GM23338 (cell line): ENCODE results near the gene BMAL1. TPM values are rescaled to one million over a fixed set of nuclear protein-coding genes. Genes with fewer than 3 reads are reported as not detected.

ENCODE experiments used
- ATAC-seq: fragments of 200-7000 bp; cut with Tn5 transposase; 3 replicates; pipeline ENCODE4 v1.9.1; 2020
- DNase-seq: peaks from one replicate; pipeline ENCODE4 v3.0.0-alpha.2; 2015; ENCODE audit warnings: low spot score
- H2AFZ ChIP-seq: fragments of 200-600 bp; sonication (generic); 2 replicates; pipeline ENCODE4 v1.8.0; 2016; ENCODE audit warnings: antibody characterized with exemption, mild to moderate bottlenecking, moderate library complexity
- H3F3A ChIP-seq: fragments of 200-600 bp; sonication (generic); replicated peaks from 2 replicates; pipeline ENCODE4 v1.8.0; 2017; ENCODE audit warnings: antibody characterized with exemption, mixed run types, low read depth
- H3K27ac ChIP-seq: fragments of 200-600 bp; sonication (generic); 2 replicates; pipeline ENCODE4 v1.6.1; 2016; ENCODE audit warnings: low read depth
- H3K27me3 ChIP-seq: fragments of 200-600 bp; sonication (generic); 2 replicates; pipeline ENCODE4 v1.8.0; 2016; ENCODE audit warnings: mild to moderate bottlenecking, mixed run types, moderate library complexity; ENCODE audit not compliant: insufficient read depth
- H3K36me3 ChIP-seq: fragments of 200-600 bp; sonication (generic); 2 replicates; pipeline ENCODE4 v1.8.0; 2016; ENCODE audit warnings: mild to moderate bottlenecking; ENCODE audit not compliant: insufficient read depth
- H3K4me1 ChIP-seq: fragments of 200-600 bp; sonication (generic); 2 replicates; pipeline ENCODE4 v1.8.0; 2016; ENCODE audit warnings: mild to moderate bottlenecking, moderate library complexity; ENCODE audit not compliant: insufficient read depth
- H3K4me2 ChIP-seq: fragments of 200-600 bp; sonication (generic); 2 replicates; pipeline ENCODE4 v1.7.1; 2017; ENCODE audit warnings: mixed run types
- H3K4me3 ChIP-seq: fragments of 200-600 bp; sonication (generic); 2 replicates; pipeline ENCODE4 v1.6.1; 2016; ENCODE audit warnings: mixed run types
- H3K79me2 ChIP-seq: fragments of 200-600 bp; sonication (generic); replicated peaks from 2 replicates; pipeline ENCODE4 v1.8.0; 2017; ENCODE audit warnings: mild to moderate bottlenecking; ENCODE audit not compliant: insufficient read depth
- H3K9me2 ChIP-seq: fragments of 200-600 bp; sonication (generic); 2 replicates; pipeline ENCODE4 v1.8.0; 2017; ENCODE audit not compliant: insufficient read depth
- H4K20me1 ChIP-seq: fragments of 200-600 bp; sonication (generic); replicated peaks from 2 replicates; pipeline ENCODE4 v1.8.0; 2017; ENCODE audit warnings: mild to moderate bottlenecking; ENCODE audit not compliant: insufficient read depth
- H3K27ac Mint-ChIP-seq: 2 replicates; pipeline ENCODE4 v1.8.0; 2020; ENCODE audit warnings: inconsistent platforms, mild to moderate bottlenecking, moderate library complexity, mixed read lengths
- H3K27me3 Mint-ChIP-seq: 3 replicates; pipeline ENCODE4 v1.8.0; 2022; ENCODE audit warnings: low read depth, mild to moderate bottlenecking, moderate library complexity, mixed read lengths, inconsistent platforms; ENCODE audit not compliant: insufficient read depth, poor library complexity
- H3K36me3 Mint-ChIP-seq: 3 replicates; pipeline ENCODE4 v1.8.0; 2021; ENCODE audit warnings: low read depth, mild to moderate bottlenecking, inconsistent platforms, moderate library complexity, mixed read lengths
- H3K4me1 Mint-ChIP-seq: 3 replicates; pipeline ENCODE4 v1.8.0; 2020; ENCODE audit warnings: mild to moderate bottlenecking, inconsistent platforms, mixed read lengths
- H3K4me3 Mint-ChIP-seq: 3 replicates; pipeline ENCODE4 v1.8.0; 2021; ENCODE audit warnings: moderate library complexity, mild to moderate bottlenecking, inconsistent platforms, mixed read lengths
- H3K9me3 Mint-ChIP-seq: 3 replicates; pipeline ENCODE4 v1.8.0; 2020; ENCODE audit warnings: moderate library complexity, mild to moderate bottlenecking, inconsistent platforms, mixed read lengths
- CREB1 ChIP-seq: fragments of 250-450 bp; sonication (Bioruptor Pico); IDR thresholded peaks from 2 replicates; pipeline ENCODE4 v1.5.0; 2020; ENCODE audit warnings: low read depth, mild to moderate bottlenecking, moderate library complexity
- EZH2 ChIP-seq: fragments of 200-600 bp; sonication (generic); IDR thresholded peaks from one replicate; pipeline ENCODE4 v1.8.0; 2017; ENCODE audit warnings: antibody characterized with exemption, mild to moderate bottlenecking, low read depth; ENCODE audit not compliant: unreplicated experiment
- EZH2phosphoT487 ChIP-seq: fragments of 200-600 bp; sonication (generic); IDR thresholded peaks from one replicate; pipeline ENCODE4 v1.8.1; 2018; ENCODE audit warnings: antibody characterized with exemption; ENCODE audit not compliant: unreplicated experiment
- JUNB ChIP-seq: IDR thresholded peaks from one replicate; pipeline ENCODE4 v1.6.1; 2016; ENCODE audit warnings: antibody characterized with exemption; ENCODE audit not compliant: unreplicated experiment
- NANOG ChIP-seq: IDR thresholded peaks from 2 replicates; pipeline ENCODE4 v1.6.1; 2016; ENCODE audit warnings: antibody characterized with exemption, borderline replicate concordance
- STAT1 ChIP-seq: IDR thresholded peaks from one replicate; pipeline ENCODE4 v1.6.1; 2016; ENCODE audit warnings: antibody characterized with exemption; ENCODE audit not compliant: unreplicated experiment
- ZNF331 ChIP-seq: fragments of 250-450 bp; sonication (Bioruptor Pico); IDR thresholded peaks from 2 replicates; pipeline ENCODE4 v1.5.0; 2020; ENCODE audit warnings: low read depth, mild to moderate bottlenecking, moderate library complexity
- ZNF462 ChIP-seq: fragments of 250-450 bp; sonication (Bioruptor Pico); IDR thresholded peaks from 2 replicates; pipeline ENCODE4 v1.5.0; 2020; ENCODE audit warnings: mild to moderate bottlenecking, moderate library complexity
- polyA plus RNA-seq: library from polyadenylated mRNA; unstranded; fragments of >200 nt; fragmentation: Nextera tagmentation; extraction: Ambion mirVana; gene quantifications from 2 replicates; pipeline ENCODE4 v1.2.1, GENCODE V29; 2016
- total RNA-seq: library from RNA; depleted of rRNA; stranded (reverse); fragments of >200 nt; shearing (Covaris generic); gene quantifications from 2 replicates; pipeline ENCODE4 v1.2.3, GENCODE V29; 2014
- TF ChIP-seq, protein P1 (sequence below), 2 experiments: fragments of 200-600 bp in 1 of 2; sonication (generic) in 1 of 2; conservative IDR thresholded peaks; 2 replicates each; pipeline versions ENCODE4 v1.5.1 to v1.6.1; 2016 to 2017; ENCODE audit warnings: antibody characterized with exemption in 2 of 2, low read depth in 2 of 2, mild to moderate bottlenecking in 2 of 2, moderate library complexity in 1 of 2
- TF ChIP-seq, protein P2 (sequence below): IDR thresholded peaks from 2 replicates; pipeline ENCODE4 v1.6.1; 2016; ENCODE audit warnings: antibody characterized with exemption
- TF ChIP-seq, protein P3 (sequence below): IDR thresholded peaks from one replicate; pipeline ENCODE4 v1.6.1; 2018; ENCODE audit warnings: antibody characterized with exemption; ENCODE audit not compliant: unreplicated experiment

The BMAL1 gene
- total and polyA plus RNA-seq, 2 experiments from 2014 or later, result 5.1 to 7.2 TPM

DNA sequence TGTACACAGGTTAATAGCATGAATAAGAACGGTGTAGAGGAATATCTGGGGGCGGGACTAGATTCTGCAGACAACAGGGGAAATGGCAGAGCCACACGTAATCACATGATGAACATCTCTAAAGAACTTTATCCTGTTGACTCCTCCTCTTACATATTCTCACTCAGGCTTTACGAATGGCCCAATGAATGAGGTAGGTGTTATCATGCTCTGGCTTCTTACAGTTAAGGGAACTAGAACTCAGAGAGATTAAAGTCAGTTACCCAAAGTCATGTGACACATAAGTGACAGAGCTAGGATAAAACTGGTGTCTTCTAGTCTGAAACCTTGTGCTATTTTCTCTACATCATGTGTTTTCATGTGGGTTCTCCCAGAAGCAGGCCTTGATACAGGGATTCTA, 49.0 kb upstream of the BMAL1 start:
- Histone ChIP-seq H3K4me2 (no peak overlapping the region), H3F3A (no peaks in the 10 kb centered on the region), H3K4me1 (no peaks in the 10 kb centered on the region), H4K20me1 (no peaks in the 10 kb centered on the region), H3K4me3 (no peak overlapping the region), H3K27ac (no peak overlapping the region), H3K27me3 (no peaks in the 10 kb centered on the region), H3K79me2 (no peaks in the 10 kb centered on the region), H3K9me2 (no peaks in the 10 kb centered on the region), H2AFZ (peak overlapping the region; percentile 69), H3K36me3 (no peaks in the 10 kb centered on the region)
- H3K4me1 Mint-ChIP-seq, result no peaks in the 10 kb centered on the region
- H3K27me3 Mint-ChIP-seq, result no peaks in the 10 kb centered on the region
- no peaks in the 10 kb centered on the region for H3K36me3 Mint-ChIP-seq
- TF ChIP-seq ZNF462 (no peak), NANOG (no peak), CREB1 (no peak), ZNF331 (CRISPR knock-in tag) (no peak), EZH2phosphoT487 (no peak), STAT1 (no peak), JUNB (no peak), EZH2 (no peak)
- TF ChIP-seq, protein P1, sequence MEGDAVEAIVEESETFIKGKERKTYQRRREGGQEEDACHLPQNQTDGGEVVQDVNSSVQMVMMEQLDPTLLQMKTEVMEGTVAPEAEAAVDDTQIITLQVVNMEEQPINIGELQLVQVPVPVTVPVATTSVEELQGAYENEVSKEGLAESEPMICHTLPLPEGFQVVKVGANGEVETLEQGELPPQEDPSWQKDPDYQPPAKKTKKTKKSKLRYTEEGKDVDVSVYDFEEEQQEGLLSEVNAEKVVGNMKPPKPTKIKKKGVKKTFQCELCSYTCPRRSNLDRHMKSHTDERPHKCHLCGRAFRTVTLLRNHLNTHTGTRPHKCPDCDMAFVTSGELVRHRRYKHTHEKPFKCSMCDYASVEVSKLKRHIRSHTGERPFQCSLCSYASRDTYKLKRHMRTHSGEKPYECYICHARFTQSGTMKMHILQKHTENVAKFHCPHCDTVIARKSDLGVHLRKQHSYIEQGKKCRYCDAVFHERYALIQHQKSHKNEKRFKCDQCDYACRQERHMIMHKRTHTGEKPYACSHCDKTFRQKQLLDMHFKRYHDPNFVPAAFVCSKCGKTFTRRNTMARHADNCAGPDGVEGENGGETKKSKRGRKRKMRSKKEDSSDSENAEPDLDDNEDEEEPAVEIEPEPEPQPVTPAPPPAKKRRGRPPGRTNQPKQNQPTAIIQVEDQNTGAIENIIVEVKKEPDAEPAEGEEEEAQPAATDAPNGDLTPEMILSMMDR (conservative IDR thresholded peaks at IDR 0.05; ENCODE audit: low read depth in 2 of 2), result no peak
- TF ChIP-seq, protein P2, sequence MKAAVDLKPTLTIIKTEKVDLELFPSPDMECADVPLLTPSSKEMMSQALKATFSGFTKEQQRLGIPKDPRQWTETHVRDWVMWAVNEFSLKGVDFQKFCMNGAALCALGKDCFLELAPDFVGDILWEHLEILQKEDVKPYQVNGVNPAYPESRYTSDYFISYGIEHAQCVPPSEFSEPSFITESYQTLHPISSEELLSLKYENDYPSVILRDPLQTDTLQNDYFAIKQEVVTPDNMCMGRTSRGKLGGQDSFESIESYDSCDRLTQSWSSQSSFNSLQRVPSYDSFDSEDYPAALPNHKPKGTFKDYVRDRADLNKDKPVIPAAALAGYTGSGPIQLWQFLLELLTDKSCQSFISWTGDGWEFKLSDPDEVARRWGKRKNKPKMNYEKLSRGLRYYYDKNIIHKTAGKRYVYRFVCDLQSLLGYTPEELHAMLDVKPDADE, result no peak
- TF ChIP-seq, protein P3, sequence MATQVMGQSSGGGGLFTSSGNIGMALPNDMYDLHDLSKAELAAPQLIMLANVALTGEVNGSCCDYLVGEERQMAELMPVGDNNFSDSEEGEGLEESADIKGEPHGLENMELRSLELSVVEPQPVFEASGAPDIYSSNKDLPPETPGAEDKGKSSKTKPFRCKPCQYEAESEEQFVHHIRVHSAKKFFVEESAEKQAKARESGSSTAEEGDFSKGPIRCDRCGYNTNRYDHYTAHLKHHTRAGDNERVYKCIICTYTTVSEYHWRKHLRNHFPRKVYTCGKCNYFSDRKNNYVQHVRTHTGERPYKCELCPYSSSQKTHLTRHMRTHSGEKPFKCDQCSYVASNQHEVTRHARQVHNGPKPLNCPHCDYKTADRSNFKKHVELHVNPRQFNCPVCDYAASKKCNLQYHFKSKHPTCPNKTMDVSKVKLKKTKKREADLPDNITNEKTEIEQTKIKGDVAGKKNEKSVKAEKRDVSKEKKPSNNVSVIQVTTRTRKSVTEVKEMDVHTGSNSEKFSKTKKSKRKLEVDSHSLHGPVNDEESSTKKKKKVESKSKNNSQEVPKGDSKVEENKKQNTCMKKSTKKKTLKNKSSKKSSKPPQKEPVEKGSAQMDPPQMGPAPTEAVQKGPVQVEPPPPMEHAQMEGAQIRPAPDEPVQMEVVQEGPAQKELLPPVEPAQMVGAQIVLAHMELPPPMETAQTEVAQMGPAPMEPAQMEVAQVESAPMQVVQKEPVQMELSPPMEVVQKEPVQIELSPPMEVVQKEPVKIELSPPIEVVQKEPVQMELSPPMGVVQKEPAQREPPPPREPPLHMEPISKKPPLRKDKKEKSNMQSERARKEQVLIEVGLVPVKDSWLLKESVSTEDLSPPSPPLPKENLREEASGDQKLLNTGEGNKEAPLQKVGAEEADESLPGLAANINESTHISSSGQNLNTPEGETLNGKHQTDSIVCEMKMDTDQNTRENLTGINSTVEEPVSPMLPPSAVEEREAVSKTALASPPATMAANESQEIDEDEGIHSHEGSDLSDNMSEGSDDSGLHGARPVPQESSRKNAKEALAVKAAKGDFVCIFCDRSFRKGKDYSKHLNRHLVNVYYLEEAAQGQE, result no peak
- DNase-seq, result no peak
- no peak overlapping the region for H3K4me3 Mint-ChIP-seq
- no peaks in the 10 kb centered on the region for H3K9me3 Mint-ChIP-seq
- ATAC-seq, result no peak
- no peak overlapping the region for H3K27ac Mint-ChIP-seq
